CD4-positive, alpha-beta T cell treated with Interleukin-12 subunit alpha and Interleukin-12 subunit beta, for 1 hour (primary cell): ENCODE results near the gene CD2BP2.
"Not testable (repeated sequence)": the region's sequence is repeated elsewhere in the genome, so short reads cannot be mapped to it uniquely, and the experiment has no call there.

Experiments used
- DNase-seq: peaks from one replicate; pipeline ENCODE4 v3.0.0-alpha.2; 2020

CD2BP2 gene

GRCh38 chr16:30355144-30355953, at the start of gene CD2BP2:
Gene CD2BP2 (minus strand): TSS chr16:30355308. CDS start chr16:30354681, 627 bp downstream.
- peak; percentile 91 for DNase-seq

GRCh38 chr16:30401768-30402425, 46.8 kb upstream of the CD2BP2 start:
- no peak for DNase-seq

- DNase-seq, result no peak
Observed at GRCh38 chr16:30399435-30400186, 44.5 kb upstream of the CD2BP2 start.

GRCh38 chr16:30398661-30399434, 43.7 kb upstream of the CD2BP2 start:
- DNase-seq, result no peak

GRCh38 chr16:30397776-30398660, 42.9 kb upstream of the CD2BP2 start:
- no peak for DNase-seq

GRCh38 chr16:30397056-30397455, 41.9 kb upstream of the CD2BP2 start:
- no peak for DNase-seq

- not testable (repeated sequence) for DNase-seq
Observed at GRCh38 chr16:30396627-30397026, 41.5 kb upstream of the CD2BP2 start.

GRCh38 chr16:30395992-30396585, 41.0 kb upstream of the CD2BP2 start:
- no peak for DNase-seq

GRCh38 chr16:30395155-30395991, 40.3 kb upstream of the CD2BP2 start, which contains the start of gene ZNF48:
Gene ZNF48 (plus strand): TSS chr16:30395420. CDS start chr16:30395795, 375 bp downstream.
- DNase-seq, result peak; percentile 67

GRCh38 chr16:30394592-30395154, 39.6 kb upstream of the CD2BP2 start:
- no peak for DNase-seq

GRCh38 chr16:30383521-30383920, 28.4 kb upstream of the CD2BP2 start:
- no peak for DNase-seq

- DNase-seq, result peak; percentile 83
Observed at GRCh38 chr16:30382111-30382881, 27.2 kb upstream of the CD2BP2 start, which contains the start of gene SEPTIN1. Gene SEPTIN1 (minus strand): TSS chr16:30382561. CDS start chr16:30382542, 19 bp downstream.

GRCh38 chr16:30381291-30382041, 26.4 kb upstream of the CD2BP2 start:
- DNase-seq, result peak; percentile 51

GRCh38 chr16:30380803-30381208, 25.7 kb upstream of the CD2BP2 start:
- peak; percentile 20 for DNase-seq

- no peak for DNase-seq
Observed at GRCh38 chr16:30380072-30380802, 25.1 kb upstream of the CD2BP2 start.

- no peak for DNase-seq
Observed at GRCh38 chr16:30379158-30379783, 24.2 kb upstream of the CD2BP2 start.
